Thoracic aorta (tissue), 2 donors: ENCODE data around the gene PERM1. TPM values are rescaled to one million over a fixed set of nuclear protein-coding genes. Genes with fewer than 3 reads are reported as not detected.
A peak's percentile ranks its signal among the peaks of the same experiment; 100 is the strongest.
"Not testable (repeated sequence)": the region's sequence is repeated elsewhere in the genome, so short reads cannot be mapped to it uniquely, and the experiment has no call there.

ENCODE experiments used
- ATAC-seq: fragments of 150-250 bp; one replicate; pipeline ENCODE4 v1.8.0; 2017; ENCODE audit warnings: low read depth; ENCODE audit not compliant: insufficient number of reproducible peaks, low FRiP score
- DNase-seq: peaks from one replicate; pipeline ENCODE4 v3.0.0-alpha.2; 2020; ENCODE audit warnings: low spot score
- H3K27ac ChIP-seq, 2 donors: fragments of 200-600 bp; sonication (generic); 1 replicate in 1 of 2; 2 replicates in 1 of 2; pipeline ENCODE4 v1.5.1; 2016; ENCODE audit warnings: mild to moderate bottlenecking in 2 of 2, moderate library complexity in 2 of 2
- H3K27me3 ChIP-seq: fragments of 200-600 bp; sonication (generic); replicated peaks from 2 replicates; pipeline ENCODE4 v1.6.0; 2016; ENCODE audit warnings: mild to moderate bottlenecking; ENCODE audit not compliant: insufficient read depth
- H3K36me3 ChIP-seq: fragments of 200-600 bp; sonication (generic); one replicate; pipeline ENCODE4 v1.5.1; 2016
- H3K4me1 ChIP-seq, 2 donors: fragments of 200-600 bp; sonication (generic); 1 replicate in 1 of 2; 2 replicates in 1 of 2; pipeline versions ENCODE4 v1.5.1 to v1.6.0; 2016; ENCODE audit warnings: low read depth in 2 of 2, mild to moderate bottlenecking in 1 of 2; ENCODE audit not compliant: control insufficient read depth in 1 of 2
- H3K4me3 ChIP-seq: fragments of 200-600 bp; sonication (generic); 2 replicates; pipeline ENCODE4 v1.5.1; 2016; ENCODE audit warnings: mild to moderate bottlenecking
- H3K9me3 ChIP-seq: fragments of 200-600 bp; sonication (generic); 2 replicates; pipeline ENCODE4 v1.5.1; 2016
- CTCF ChIP-seq: fragments of 200-600 bp; sonication (generic); IDR thresholded peaks from one replicate; pipeline ENCODE4 v1.5.1; 2019; ENCODE audit warnings: antibody characterized with exemption
- total RNA-seq, 2 donors: library from RNA; depleted of rRNA; stranded (reverse); fragments of >200 nt; gene quantifications; one replicate each; pipeline versions ENCODE4 v1.1.0 to v1.2.3, GENCODE V29; 2016

PERM1 gene
- total RNA-seq, 2 donors from 2014 or later, result 0.54 to 0.99 TPM

GRCh38 chr1:978069-978834 is 3.6 kb downstream of the PERM1 start:
- ATAC-seq, result no peak
- Histone ChIP-seq H3K4me3 (no peak overlapping the region), H3K27me3 (no peaks in the 10 kb centered on the region), H3K36me3 (no peaks in the 10 kb centered on the region), H3K9me3 (no peaks in the 10 kb centered on the region), H3K4me1 (peaks cover 0 to 15% of the 10 kb centered on the region in 2 donors), H3K27ac (no peak overlapping the region)
- DNase-seq, result no peak
- no peak for TF ChIP-seq CTCF

GRCh38 chr1:976791-977190 is 5.1 kb downstream of the PERM1 start:
- H3K27ac ChIP-seq, H3K27me3 ChIP-seq, H3K9me3 ChIP-seq, ATAC-seq, H3K4me3 ChIP-seq, H3K4me1 ChIP-seq, H3K36me3 ChIP-seq, DNase-seq: not testable (repeated sequence)

- Histone ChIP-seq H3K4me3 (peak overlapping the region; percentile 64), H3K27me3 (peaks cover 5% of the 10 kb centered on the region), H3K9me3 (no peaks in the 10 kb centered on the region), H3K4me1 (peaks cover 0 to 7% of the 10 kb centered on the region in 2 donors), H3K36me3 (no peaks in the 10 kb centered on the region), H3K27ac (no peak overlapping the region)
- TF ChIP-seq CTCF, result peak; percentile 72
- DNase-seq (no peak), ATAC-seq (no peak)
Observed at GRCh38 chr1:975896-976683, 5.8 kb downstream of the PERM1 start.

GRCh38 chr1:975365-975764 is 6.5 kb downstream of the PERM1 start:
- DNase-seq, result no peak
- peaks cover 0 to 7% of the 10 kb centered on the region in 2 donors for H3K4me1 ChIP-seq

GRCh38 chr1:974687-975328 is 7.1 kb downstream of the PERM1 start:
- peaks cover 5% of the 10 kb centered on the region for H3K27me3 ChIP-seq
- peaks cover 0 to 7% of the 10 kb centered on the region in 2 donors for H3K4me1 ChIP-seq
- H3K9me3 ChIP-seq, result no peaks in the 10 kb centered on the region
- ATAC-seq (no peak), DNase-seq (no peak)
- TF ChIP-seq CTCF, result no peak
- H3K27ac ChIP-seq, result no peak overlapping the region
- no peaks in the 10 kb centered on the region for H3K36me3 ChIP-seq
- no peak overlapping the region for H3K4me3 ChIP-seq

More at GRCh38 chr1:975365-975764, 6.5 kb downstream of the PERM1 start:
- TF ChIP-seq CTCF, result no peak
- H3K27ac ChIP-seq, result no peak overlapping the region
- H3K36me3 ChIP-seq, result no peaks in the 10 kb centered on the region
- peaks cover 5% of the 10 kb centered on the region for H3K27me3 ChIP-seq
- no peak overlapping the region for H3K4me3 ChIP-seq
- ATAC-seq, result no peak
- no peaks in the 10 kb centered on the region for H3K9me3 ChIP-seq
